ENCODE results near the gene TMC1.

The TMC1 gene

DNA sequence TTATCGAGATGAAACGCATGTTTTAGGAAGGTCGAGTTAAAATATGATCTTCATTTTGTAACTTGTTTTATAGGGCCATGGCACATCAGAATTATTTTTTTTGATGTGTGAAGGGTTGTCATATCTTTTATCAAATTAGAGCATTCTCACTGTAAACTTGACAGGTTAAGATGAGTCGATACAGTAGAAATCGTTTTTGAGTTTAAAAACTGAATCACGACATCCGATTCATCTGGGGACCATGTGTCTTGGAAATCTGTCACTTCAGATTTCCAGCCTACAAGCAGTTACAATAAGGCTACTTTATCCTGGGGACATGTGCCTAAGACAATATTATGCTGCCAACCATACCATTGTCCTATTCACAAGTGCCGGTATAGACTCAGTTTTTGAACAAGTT, 295.3 kb downstream of the TMC1 start:
- Histone ChIP-seq H3K23ac (ENCODE audit: low read length) (no peak overlapping the region), H2AFZ (ENCODE audit: insufficient read depth, low read length, poor library complexity) (no peak overlapping the region), H3K9me3 (ENCODE audit: insufficient read depth, low read depth, low read length) (no peaks in the 10 kb centered on the region), H3K9ac (ENCODE audit: low read length) (no peak overlapping the region), H4K8ac (ENCODE audit: low read depth, low read length) (no peak overlapping the region), H3K79me1 (ENCODE audit: low read length) (no peaks in the 10 kb centered on the region), H3K4me2 (ENCODE audit: low read length) (no peak overlapping the region), H2BK5ac (ENCODE audit: low read depth, low read length, poor library complexity) (no peak overlapping the region), H3K4me3 (ENCODE audit: low read depth, low read length) (no peak overlapping the region), H3K27me3 (ENCODE audit: insufficient read depth, low read length) (no peaks in the 10 kb centered on the region), H3K79me2 (ENCODE audit: control insufficient read depth, insufficient read depth, low read length, poor library complexity) (no peaks in the 10 kb centered on the region), H2BK12ac (ENCODE audit: low read length) (no peak overlapping the region), H3K4me1 (ENCODE audit: control insufficient read depth in 1 of 2, insufficient read depth in 2 of 2, low read length in 2 of 2) (no peaks in the 10 kb centered on the region), H2AK5ac (ENCODE audit: low read length) (no peak overlapping the region), H3K27ac (ENCODE audit: low read depth, low read length) (no peak overlapping the region), H3K18ac (ENCODE audit: low read length) (no peak overlapping the region), H3K14ac (ENCODE audit: low read length) (no peak overlapping the region), H4K12ac (ENCODE audit: low read depth, low read length) (no peak overlapping the region), H2BK120ac (ENCODE audit: insufficient read depth, low read length, poor library complexity) (no peak overlapping the region), H3K4ac (ENCODE audit: low read depth, low read length) (no peak overlapping the region), H4K91ac (ENCODE audit: low read depth, low read length) (no peak overlapping the region), H3K36me3 (ENCODE audit: control insufficient read depth in 1 of 2, insufficient read depth in 2 of 2, low read length in 2 of 2) (no peaks in the 10 kb centered on the region)
- DNase-seq: no peak
- WGBS (ENCODE audit: extremely low coverage, insufficient coverage, insufficient read length): no CpG with 5 or more reads among the region's 8 CpGs

GRCh38 chr9:72817413-72817812, 296.0 kb downstream of the TMC1 start:
- no peak for DNase-seq
- Histone ChIP-seq H3K14ac (ENCODE audit: low read length) (no peak overlapping the region), H3K23ac (ENCODE audit: low read length) (no peak overlapping the region), H3K79me2 (ENCODE audit: control insufficient read depth, insufficient read depth, low read length, poor library complexity) (no peaks in the 10 kb centered on the region), H4K8ac (ENCODE audit: low read depth, low read length) (no peak overlapping the region), H2BK120ac (ENCODE audit: insufficient read depth, low read length, poor library complexity) (no peak overlapping the region), H3K4ac (ENCODE audit: low read depth, low read length) (no peak overlapping the region), H3K9ac (ENCODE audit: low read length) (no peak overlapping the region), H4K12ac (ENCODE audit: low read depth, low read length) (no peak overlapping the region), H3K9me3 (ENCODE audit: insufficient read depth, low read depth, low read length) (no peaks in the 10 kb centered on the region), H3K27me3 (ENCODE audit: insufficient read depth, low read length) (no peaks in the 10 kb centered on the region), H3K27ac (ENCODE audit: low read depth, low read length) (no peak overlapping the region), H4K91ac (ENCODE audit: low read depth, low read length) (no peak overlapping the region), H3K18ac (ENCODE audit: low read length) (no peak overlapping the region), H3K36me3 (ENCODE audit: control insufficient read depth in 1 of 2, insufficient read depth in 2 of 2, low read length in 2 of 2) (no peaks in the 10 kb centered on the region), H2BK12ac (ENCODE audit: low read length) (no peak overlapping the region), H3K4me3 (ENCODE audit: low read depth, low read length) (no peak overlapping the region), H3K79me1 (ENCODE audit: low read length) (no peaks in the 10 kb centered on the region), H2BK5ac (ENCODE audit: low read depth, low read length, poor library complexity) (no peak overlapping the region), H3K4me2 (ENCODE audit: low read length) (no peak overlapping the region), H3K4me1 (ENCODE audit: control insufficient read depth in 1 of 2, insufficient read depth in 2 of 2, low read length in 2 of 2) (no peaks in the 10 kb centered on the region), H2AK5ac (ENCODE audit: low read length) (no peak overlapping the region), H2AFZ (ENCODE audit: insufficient read depth, low read length, poor library complexity) (no peak overlapping the region)
- WGBS (ENCODE audit: extremely low coverage, insufficient coverage, insufficient read length): no CpG with 5 or more reads among the region's 7 CpGs

DNA sequence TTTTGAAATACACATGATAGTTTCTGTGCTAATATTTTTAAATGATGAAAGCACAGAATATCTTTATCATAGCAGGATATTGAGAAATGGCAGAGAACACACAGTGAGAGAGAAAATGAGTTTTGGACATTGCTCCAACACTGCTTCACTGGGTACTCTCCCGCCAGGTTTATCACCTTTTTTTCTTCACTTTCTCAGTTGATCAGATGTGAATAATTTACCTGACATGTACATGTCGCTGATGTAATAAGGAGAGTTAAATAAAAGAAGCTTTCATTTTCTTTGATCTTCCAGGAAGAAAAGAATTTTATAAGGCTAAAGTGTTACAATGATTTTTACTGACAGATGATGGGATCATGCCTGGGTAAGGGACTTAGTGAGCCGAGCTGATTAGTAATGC, 297.0 kb downstream of the TMC1 start:
- H3K14ac ChIP-seq (ENCODE audit: low read length): no peak overlapping the region
- H3K4me2 ChIP-seq (ENCODE audit: low read length): no peak overlapping the region
- DNase-seq: no peak
- no peak overlapping the region for H3K23ac ChIP-seq (ENCODE audit: low read length)
- no peak overlapping the region for H3K9ac ChIP-seq (ENCODE audit: low read length)
- no peak overlapping the region for H4K8ac ChIP-seq (ENCODE audit: low read depth, low read length)
- H2BK5ac ChIP-seq (ENCODE audit: low read depth, low read length, poor library complexity): no peak overlapping the region
- no peak overlapping the region for H3K27ac ChIP-seq (ENCODE audit: low read depth, low read length)
- no peak overlapping the region for H3K4me3 ChIP-seq (ENCODE audit: low read depth, low read length)
- H3K36me3 ChIP-seq (ENCODE audit: control insufficient read depth in 1 of 2, insufficient read depth in 2 of 2, low read length in 2 of 2): no peaks in the 10 kb centered on the region
- no peaks in the 10 kb centered on the region for H3K79me2 ChIP-seq (ENCODE audit: control insufficient read depth, insufficient read depth, low read length, poor library complexity)
- no peaks in the 10 kb centered on the region for H3K9me3 ChIP-seq (ENCODE audit: insufficient read depth, low read depth, low read length)
- H2BK12ac ChIP-seq (ENCODE audit: low read length): no peak overlapping the region
- H3K79me1 ChIP-seq (ENCODE audit: low read length): no peaks in the 10 kb centered on the region
- no peaks in the 10 kb centered on the region for H3K4me1 ChIP-seq (ENCODE audit: control insufficient read depth in 1 of 2, insufficient read depth in 2 of 2, low read length in 2 of 2)
- no peaks in the 10 kb centered on the region for H3K27me3 ChIP-seq (ENCODE audit: insufficient read depth, low read length)
- H3K18ac ChIP-seq (ENCODE audit: low read length): no peak overlapping the region
- no peak overlapping the region for H2BK120ac ChIP-seq (ENCODE audit: insufficient read depth, low read length, poor library complexity)
- no peak overlapping the region for H4K91ac ChIP-seq (ENCODE audit: low read depth, low read length)
- no CpG with 5 or more reads among the region's 3 CpGs for WGBS (ENCODE audit: extremely low coverage, insufficient coverage, insufficient read length)
- H3K4ac ChIP-seq (ENCODE audit: low read depth, low read length): no peak overlapping the region
- H2AK5ac ChIP-seq (ENCODE audit: low read length): no peak overlapping the region
- no peak overlapping the region for H2AFZ ChIP-seq (ENCODE audit: insufficient read depth, low read length, poor library complexity)
- no peak overlapping the region for H4K12ac ChIP-seq (ENCODE audit: low read depth, low read length)

DNA sequence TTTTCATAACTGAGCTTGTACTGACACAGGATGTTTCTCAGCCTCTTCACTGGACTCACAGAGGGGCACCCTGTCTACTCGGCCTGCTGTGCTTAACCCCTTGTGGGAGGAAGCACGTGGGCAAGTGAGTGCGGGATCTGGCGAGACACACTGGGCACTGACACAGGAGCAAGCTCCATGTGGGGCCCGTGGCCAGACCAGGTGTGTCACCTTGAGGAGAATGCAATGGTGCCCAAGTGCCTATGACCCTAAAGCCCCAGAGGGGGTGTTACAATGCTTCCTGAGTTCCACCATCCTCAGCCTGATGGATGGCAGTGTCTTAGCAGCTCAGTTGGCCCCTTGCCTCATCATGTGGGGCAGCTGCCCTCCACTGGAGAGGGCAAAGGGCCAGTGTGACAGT, 302.6 kb downstream of the TMC1 start:
- H3K9ac ChIP-seq (ENCODE audit: low read length): no peak overlapping the region
- no peak overlapping the region for H3K23ac ChIP-seq (ENCODE audit: low read length)
- no peak overlapping the region for H4K91ac ChIP-seq (ENCODE audit: low read depth, low read length)
- no peak overlapping the region for H2BK5ac ChIP-seq (ENCODE audit: low read depth, low read length, poor library complexity)
- no peaks in the 10 kb centered on the region for H3K36me3 ChIP-seq (ENCODE audit: control insufficient read depth in 1 of 2, insufficient read depth in 2 of 2, low read length in 2 of 2)
- no peak overlapping the region for H3K27ac ChIP-seq (ENCODE audit: low read depth, low read length)
- no peak overlapping the region for H3K4me3 ChIP-seq (ENCODE audit: low read depth, low read length)
- no peak overlapping the region for H4K12ac ChIP-seq (ENCODE audit: low read depth, low read length)
- DNase-seq: no peak
- H2BK120ac ChIP-seq (ENCODE audit: insufficient read depth, low read length, poor library complexity): no peak overlapping the region
- H3K4me2 ChIP-seq (ENCODE audit: low read length): no peak overlapping the region
- H3K79me2 ChIP-seq (ENCODE audit: control insufficient read depth, insufficient read depth, low read length, poor library complexity): no peaks in the 10 kb centered on the region
- no peak overlapping the region for H2AK5ac ChIP-seq (ENCODE audit: low read length)
- no peak overlapping the region for H3K4ac ChIP-seq (ENCODE audit: low read depth, low read length)
- H3K79me1 ChIP-seq (ENCODE audit: low read length): no peaks in the 10 kb centered on the region
- no peaks in the 10 kb centered on the region for H3K9me3 ChIP-seq (ENCODE audit: insufficient read depth, low read depth, low read length)
- H3K18ac ChIP-seq (ENCODE audit: low read length): no peak overlapping the region
- no peaks in the 10 kb centered on the region for H3K27me3 ChIP-seq (ENCODE audit: insufficient read depth, low read length)
- H3K14ac ChIP-seq (ENCODE audit: low read length): no peak overlapping the region
- no peaks in the 10 kb centered on the region for H3K4me1 ChIP-seq (ENCODE audit: control insufficient read depth in 1 of 2, insufficient read depth in 2 of 2, low read length in 2 of 2)
- no peak overlapping the region for H4K8ac ChIP-seq (ENCODE audit: low read depth, low read length)
- H2AFZ ChIP-seq (ENCODE audit: insufficient read depth, low read length, poor library complexity): no peak overlapping the region
- no CpG with 5 or more reads among the region's 5 CpGs for WGBS (ENCODE audit: extremely low coverage, insufficient coverage, insufficient read length)
- no peak overlapping the region for H2BK12ac ChIP-seq (ENCODE audit: low read length)

All from trophoblast cell (in vitro differentiated cells and primary cell).